HCT116 (cell line): ENCODE results near the gene MAF. TPM values are rescaled to one million over a fixed set of nuclear protein-coding genes. Genes with fewer than 3 reads are reported as not detected.

Experiments used
- ATAC-seq: fragments of 200-7000 bp; cut with Tn5 transposase; 2 replicates; pipeline ENCODE4 v1.9.1; 2020; ENCODE audit warnings: mild to moderate bottlenecking, moderate library complexity
- BruUV-seq: library from RNA; stranded (reverse); fragments of 400-500 nt; replicated peaks from 2 replicates; lab custom pipeline; 2021; lab: Mats Ljungman, UMichigan
- CTCF ChIA-PET: fragments of 300-600 bp; sonication (Branson Sonifier 250); formaldehyde crosslinking; loops from one replicate; lab custom pipeline; 2021; ENCODE audit warnings: antibody characterized with exemption; lab: Charles Lee
- POLR2A ChIA-PET: fragments of 300-600, 350-600 bp; sonication (Branson Sonifier 250); formaldehyde crosslinking; loops from one replicate; lab custom pipeline; 2021; ENCODE audit warnings: antibody characterized with exemption; lab: Charles Lee
- RAD21 ChIA-PET, 2 experiments: fragments of 300-600 bp; sonication (Branson Sonifier 250); formaldehyde crosslinking; loops; one replicate each; lab custom pipeline; 2023; ENCODE audit warnings: low total read pairs in 2 of 2; ENCODE audit not compliant: uncharacterized antibody in 2 of 2, unreplicated experiment in 2 of 2, low non-redundant PET in 1 of 2; lab: Charles Lee
- DNase-seq: peaks from one replicate; pipeline ENCODE4 v3.0.0-alpha.2; 2010; ENCODE audit warnings: low read depth, low spot score
- H2AFZ ChIP-seq: fragments of 200-600 bp; shearing (Covaris generic), sonication (generic); 2 replicates; pipeline ENCODE4 v1.6.1; 2017; ENCODE audit warnings: low read depth, mixed run types, mixed read lengths, antibody characterized with exemption, low read length; ENCODE audit not compliant: poor library complexity, severe bottlenecking
- H3K27ac ChIP-seq: 2 replicates; pipeline ENCODE4 v1.5.1; 2012; ENCODE audit warnings: low read depth, low read length
- H3K27me3 ChIP-seq: fragments of 200-600 bp; sonication (generic); 2 replicates; pipeline ENCODE4 v1.6.1; 2016; ENCODE audit warnings: mixed run types, low read length, mixed read lengths; ENCODE audit not compliant: insufficient read depth
- H3K36me3 ChIP-seq, 2 experiments: fragments of 200-500 bp in 1 of 2; fragments of 200-600 bp in 1 of 2; sonication (Bioruptor generic) in 1 of 2; sonication (generic) in 1 of 2; 2 replicates each; pipeline versions ENCODE4 v1.5.1 to v1.6.1; 2014 to 2016; ENCODE audit warnings: low read length in 2 of 2, inconsistent platforms in 1 of 2, mixed read lengths in 1 of 2, mixed run types in 1 of 2; ENCODE audit not compliant: insufficient read depth in 2 of 2, control insufficient read depth in 1 of 2
- H3K4me1 ChIP-seq, 2 experiments: fragments of 200-600 bp in 1 of 2; sonication (generic) in 1 of 2; 2 replicates each; pipeline versions ENCODE4 v1.5.1 to v1.6.1; 2012 to 2017; ENCODE audit warnings: low read length in 2 of 2, inconsistent platforms in 1 of 2, mild to moderate bottlenecking in 1 of 2, mixed read lengths in 1 of 2, mixed run types in 1 of 2, moderate library complexity in 1 of 2; ENCODE audit not compliant: insufficient read depth in 2 of 2, control insufficient read depth in 1 of 2
- H3K4me2 ChIP-seq: fragments of 200-600 bp; sonication (generic); 2 replicates; pipeline ENCODE4 v1.6.1; 2017; ENCODE audit warnings: mixed run types, low read length, mixed read lengths
- H3K4me3 ChIP-seq, 2 experiments: fragments of 200-600 bp in 1 of 2; sonication (generic) in 1 of 2; replicated peaks in 1 of 2; 2 replicates each; pipeline ENCODE4 v1.5.1; 2011 to 2016; ENCODE audit warnings: low read length in 2 of 2, control low read depth in 1 of 2, low read depth in 1 of 2, mild to moderate bottlenecking in 1 of 2, mixed read lengths in 1 of 2, mixed run types in 1 of 2
- H3K79me2 ChIP-seq: fragments of 200-600 bp; sonication (generic); 2 replicates; pipeline ENCODE4 v1.6.1; 2017; ENCODE audit warnings: mild to moderate bottlenecking, mixed run types, low read length, moderate library complexity, mixed read lengths; ENCODE audit not compliant: insufficient read depth
- H3K9ac ChIP-seq: fragments of 200-600 bp; sonication (generic); 2 replicates; pipeline ENCODE4 v1.6.1; 2016; ENCODE audit warnings: low read length, mixed read lengths
- H3K9me2 ChIP-seq: fragments of 200-600 bp; sonication (generic), shearing (Covaris generic); 2 replicates; pipeline ENCODE4 v1.6.1; 2017; ENCODE audit warnings: mixed run types, mild to moderate bottlenecking, moderate library complexity; ENCODE audit not compliant: insufficient read depth
- H3K9me3 ChIP-seq, 2 experiments: fragments of 200-500 bp in 1 of 2; fragments of 200-600 bp in 1 of 2; sonication (Bioruptor generic) in 1 of 2; sonication (generic) in 1 of 2; 2 replicates each; pipeline ENCODE4 v1.6.1; 2014 to 2017; ENCODE audit warnings: low read length in 2 of 2, mixed read lengths in 2 of 2, inconsistent platforms in 1 of 2, low read depth in 1 of 2, mild to moderate bottlenecking in 1 of 2, mixed run types in 1 of 2, moderate library complexity in 1 of 2; ENCODE audit not compliant: control insufficient read depth in 1 of 2, insufficient read depth in 1 of 2
- H4K20me1 ChIP-seq: fragments of 200-600 bp; sonication (generic), shearing (Covaris generic); 2 replicates; pipeline ENCODE4 v1.6.1; 2017; ENCODE audit warnings: mixed run types, mild to moderate bottlenecking, moderate library complexity; ENCODE audit not compliant: insufficient read depth
- CBX3 ChIP-seq: IDR thresholded peaks from 2 replicates; pipeline ENCODE4 v1.6.1; 2012; ENCODE audit warnings: low read depth
- ELF1 ChIP-seq: IDR thresholded peaks from 2 replicates; pipeline ENCODE4 v1.6.1; 2012; ENCODE audit warnings: low read depth, borderline replicate concordance
- EZH2 ChIP-seq: fragments of 200-600 bp; sonication (generic); IDR thresholded peaks from 2 replicates; pipeline ENCODE4 v1.6.1; 2017; ENCODE audit warnings: antibody characterized with exemption, mixed run types
- MAX ChIP-seq: IDR thresholded peaks from 2 replicates; pipeline ENCODE4 v1.6.1; 2012
- YY1 ChIP-seq: IDR thresholded peaks from 2 replicates; pipeline ENCODE4 v1.6.1; 2011; ENCODE audit warnings: low read length, low read depth, moderate library complexity, mild to moderate bottlenecking; ENCODE audit not compliant: insufficient replicate concordance; ENCODE audit errors: extremely low read depth
- ZBTB33 ChIP-seq: IDR thresholded peaks from 2 replicates; pipeline ENCODE4 v1.6.1; 2011; ENCODE audit warnings: mild to moderate bottlenecking, low read length, moderate library complexity; ENCODE audit not compliant: insufficient replicate concordance; ENCODE audit errors: extremely low read depth
- ZFX ChIP-seq: fragments of 450-650 bp; IDR thresholded peaks from 2 replicates; pipeline ENCODE4 v1.6.1; 2017
- intact Hi-C: fragments of 100-400 bp; cut with micrococcal nuclease; formaldehyde crosslinking; loops from 2 replicates; pipeline ENCODE4 v1.10.0; 2022
- total RNA-seq: library from RNA; stranded (reverse); gene quantifications from one replicate; pipeline ENCODE4 v1.2.1, GENCODE V29; 2021; ENCODE audit not compliant: unreplicated experiment

Gene MAF
- total RNA-seq, 1 experiment from 2014 or later: 0.27 TPM

- TF ChIP-seq YY1 (no peak), CBX3 (no peak)
- TF ChIP-seq, all 23 proteins: peak for 0
Measured at GRCh38 chr16:79587296-79587695, 13.2 kb downstream of the MAF start (continued).

GRCh38 chr16:79582789-79583188 is 17.7 kb downstream of the MAF start:
- H3K36me3 ChIP-seq: no peaks in the 10 kb centered on the region
- no peak overlapping the region for H3K27ac ChIP-seq
- no peaks in the 10 kb centered on the region for H3K4me1 ChIP-seq
- intact Hi-C loops: no loop called here
- no peak for TF ChIP-seq MAX
- TF ChIP-seq EZH2: no peak
- TF ChIP-seq ZBTB33: no peak
- TF ChIP-seq ZFX: no peak
- no peak for TF ChIP-seq ELF1
- H3K9ac ChIP-seq: no peak overlapping the region
- ChIA-PET CTCF (no interaction called here), RAD21 (no interaction called here), POLR2A (no interaction called here)
- no peaks in the 10 kb centered on the region for H4K20me1 ChIP-seq
- H3K9me3 ChIP-seq: peaks cover 17 to 40% of the 10 kb centered on the region in 2 experiments; a peak in 2 of 4 replicates
- ATAC-seq (no peak), DNase-seq (no peak)
- no peaks in the 10 kb centered on the region for H3K79me2 ChIP-seq
- H2AFZ ChIP-seq: no peak overlapping the region
- H3K4me3 ChIP-seq: no peak overlapping the region
- no TSS peak for BruUV-seq
- H3K4me2 ChIP-seq: no peak overlapping the region
- H3K9me2 ChIP-seq: no peaks in the 10 kb centered on the region
- H3K27me3 ChIP-seq: no peaks in the 10 kb centered on the region
